Stimulated activated memory B cell treated with anti-CD40 and anti-IgM and Interleukin-4, amounts not matched to agents 10 μg/mL and 1 μg/mL and 100 μg/mL, for 72 hours (primary cell): ENCODE results near the gene LDLRAD2.

Experiments
- ATAC-seq: fragments of 150-1000 bp; cut with Tn5 transposase; 2 replicates; pipeline ENCODE4 v1.10.0; 2021
- H3K27ac Mint-ChIP-seq: one replicate; pipeline ENCODE4 v1.8.0; 2022; ENCODE audit warnings: mild to moderate bottlenecking, mixed read lengths
- H3K27me3 Mint-ChIP-seq: one replicate; pipeline ENCODE4 v1.8.0; 2022; ENCODE audit warnings: mixed read lengths
- H3K36me3 Mint-ChIP-seq: one replicate; pipeline ENCODE4 v1.8.0; 2022; ENCODE audit warnings: mixed read lengths
- H3K4me1 Mint-ChIP-seq: one replicate; pipeline ENCODE4 v1.8.0; 2022; ENCODE audit warnings: mixed read lengths
- H3K4me3 Mint-ChIP-seq: one replicate; pipeline ENCODE4 v1.8.0; 2022; ENCODE audit warnings: mild to moderate bottlenecking, moderate library complexity, mixed read lengths
- H3K9me3 Mint-ChIP-seq: one replicate; pipeline ENCODE4 v1.8.0; 2022; ENCODE audit warnings: mixed read lengths

Gene LDLRAD2

DNA sequence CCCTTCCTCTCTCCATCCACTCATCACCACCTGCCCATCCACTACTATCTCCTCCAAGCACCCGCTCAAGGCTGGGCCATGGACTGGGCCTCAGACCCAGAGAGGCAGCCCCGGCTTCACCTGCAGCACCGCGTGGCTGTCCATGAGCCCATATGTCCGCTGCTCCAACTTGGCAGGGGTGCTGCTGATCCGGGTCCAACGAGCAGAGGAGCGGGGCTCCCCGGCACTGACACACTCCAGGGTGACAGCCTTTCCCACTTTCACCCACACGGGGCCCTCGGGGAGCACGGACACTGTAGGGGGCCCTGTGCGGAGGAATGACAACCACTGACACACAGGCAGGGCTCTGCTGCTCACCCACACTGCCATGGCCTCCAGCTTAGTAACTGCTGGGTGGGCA, 28.9 kb downstream of the LDLRAD2 start:
- Mint-ChIP-seq H3K4me1 (no peaks in the 10 kb centered on the region), H3K4me3 (no peak overlapping the region), H3K27me3 (no peaks in the 10 kb centered on the region), H3K36me3 (peaks cover 16% of the 10 kb centered on the region), H3K27ac (no peak overlapping the region), H3K9me3 (no peaks in the 10 kb centered on the region)
- no peak for ATAC-seq

DNA sequence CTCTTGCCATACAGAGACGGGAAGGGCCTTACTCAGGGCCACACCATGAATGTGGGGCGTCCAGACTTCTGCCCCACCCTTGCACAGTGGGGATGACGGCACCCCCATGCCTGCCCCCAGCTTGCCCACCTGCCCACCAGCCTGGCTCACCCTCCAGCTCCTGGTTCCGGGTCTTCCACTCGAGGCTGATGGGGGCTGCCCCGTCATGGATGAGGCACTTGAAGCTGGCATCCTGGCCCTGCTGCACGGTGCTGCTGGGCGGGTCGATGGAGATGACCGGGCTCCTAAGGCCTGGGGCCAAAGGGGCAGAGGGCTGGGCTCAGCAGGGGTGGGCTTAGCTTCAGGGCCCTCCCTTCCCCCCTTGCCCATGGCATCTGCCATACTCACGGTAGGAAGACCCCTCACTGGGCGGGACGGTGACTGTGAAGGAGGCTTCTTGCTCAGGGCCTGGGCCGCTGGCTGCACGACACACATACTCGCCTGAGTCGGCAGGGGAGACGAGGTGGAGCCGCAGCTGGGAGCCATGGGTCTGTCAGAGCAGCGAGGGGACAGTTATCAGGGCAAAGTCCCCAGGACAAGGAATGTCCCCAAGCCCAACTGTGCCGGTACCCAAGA, 29.9 kb downstream of the LDLRAD2 start:
- Mint-ChIP-seq H3K27me3 (no peaks in the 10 kb centered on the region), H3K4me1 (no peaks in the 10 kb centered on the region), H3K9me3 (no peaks in the 10 kb centered on the region), H3K4me3 (no peak overlapping the region), H3K27ac (no peak overlapping the region), H3K36me3 (peaks cover 16% of the 10 kb centered on the region)
- no peak for ATAC-seq

DNA sequence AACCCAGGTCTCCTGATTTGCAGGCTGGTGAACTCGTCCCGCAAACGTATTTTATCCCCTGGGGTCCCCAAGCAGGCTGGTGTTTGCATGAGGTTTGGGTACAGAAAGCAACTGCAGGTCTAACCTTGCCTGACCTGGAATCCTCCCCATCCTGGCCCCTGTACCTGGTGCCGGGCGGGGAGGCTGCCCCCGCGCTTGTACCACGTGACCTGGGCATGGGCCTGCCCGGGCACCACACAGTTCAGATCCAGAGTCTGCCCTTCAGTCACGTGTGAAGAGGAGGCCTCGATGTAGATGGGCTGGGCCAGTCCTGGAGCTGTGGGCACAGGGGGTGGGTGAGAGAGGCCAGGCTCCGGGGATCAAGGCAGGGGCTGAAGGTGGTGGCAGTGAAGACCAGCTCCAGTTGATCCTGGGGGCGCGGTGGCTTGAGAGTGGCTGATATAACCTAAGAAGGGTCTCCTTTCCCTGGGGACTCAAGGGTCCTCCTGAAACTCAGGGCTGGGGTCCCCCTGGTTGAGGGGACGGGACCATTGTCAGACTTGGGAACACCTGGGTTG, 30.6 kb downstream of the LDLRAD2 start:
- no peak for ATAC-seq
- no peaks in the 10 kb centered on the region for H3K9me3 Mint-ChIP-seq

DNA sequence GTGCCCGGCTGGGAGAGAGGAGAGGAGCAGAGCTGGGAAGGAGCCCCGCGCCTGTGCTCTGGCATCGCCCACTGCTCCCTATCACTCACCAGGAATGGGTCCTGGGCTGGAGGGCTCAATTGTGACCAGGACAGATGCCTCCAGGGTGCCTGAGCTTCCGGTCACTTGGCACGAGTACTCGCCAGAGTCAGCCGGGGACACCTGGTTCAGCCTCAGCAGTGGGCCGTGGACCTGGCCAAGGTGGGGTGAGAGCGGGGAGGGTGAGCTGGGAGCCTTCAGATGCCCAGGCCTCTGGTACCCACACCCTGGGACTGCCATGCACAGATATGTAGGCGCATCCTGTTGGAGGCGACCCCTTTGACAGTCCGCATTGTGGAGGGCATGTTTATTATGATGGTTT, 31.1 kb downstream of the LDLRAD2 start:
- H3K36me3 Mint-ChIP-seq, result peaks cover 15% of the 10 kb centered on the region
- no peaks in the 10 kb centered on the region for H3K9me3 Mint-ChIP-seq
- ATAC-seq, result no peak
- H3K27me3 Mint-ChIP-seq, result no peaks in the 10 kb centered on the region
- no peak overlapping the region for H3K4me3 Mint-ChIP-seq
- no peaks in the 10 kb centered on the region for H3K4me1 Mint-ChIP-seq
- no peak overlapping the region for H3K27ac Mint-ChIP-seq

More for the DNA sequence above, 30.6 kb downstream of the LDLRAD2 start:
- H3K27me3 Mint-ChIP-seq, result no peaks in the 10 kb centered on the region
- H3K36me3 Mint-ChIP-seq, result peaks cover 16% of the 10 kb centered on the region
- H3K27ac Mint-ChIP-seq, result no peak overlapping the region
- H3K4me1 Mint-ChIP-seq, result no peaks in the 10 kb centered on the region
- no peak overlapping the region for H3K4me3 Mint-ChIP-seq

DNA sequence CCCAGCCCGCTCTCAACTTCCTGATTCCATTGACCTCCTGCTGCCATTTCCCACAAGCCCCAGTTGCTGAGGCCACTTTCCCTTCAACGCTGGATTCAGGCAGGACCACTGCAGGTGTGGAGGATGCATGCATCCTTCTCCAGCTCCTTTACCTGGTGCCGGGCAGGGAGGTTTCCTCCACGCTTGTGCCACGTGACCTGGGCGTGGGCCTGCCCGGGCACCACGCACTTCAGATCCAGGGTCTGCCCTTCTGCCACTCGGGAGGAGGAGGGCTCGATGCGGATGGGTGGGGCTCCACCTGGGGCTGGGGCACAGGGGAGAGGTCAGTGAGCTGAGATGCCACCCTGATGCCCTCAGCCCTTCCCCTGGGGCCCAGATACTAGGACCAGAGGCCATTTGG, 31.9 kb downstream of the LDLRAD2 start:
- no peak for ATAC-seq
- Mint-ChIP-seq H3K9me3 (no peaks in the 10 kb centered on the region), H3K36me3 (peaks cover 8% of the 10 kb centered on the region), H3K4me1 (no peaks in the 10 kb centered on the region), H3K27ac (no peak overlapping the region), H3K4me3 (no peak overlapping the region), H3K27me3 (no peaks in the 10 kb centered on the region)

DNA sequence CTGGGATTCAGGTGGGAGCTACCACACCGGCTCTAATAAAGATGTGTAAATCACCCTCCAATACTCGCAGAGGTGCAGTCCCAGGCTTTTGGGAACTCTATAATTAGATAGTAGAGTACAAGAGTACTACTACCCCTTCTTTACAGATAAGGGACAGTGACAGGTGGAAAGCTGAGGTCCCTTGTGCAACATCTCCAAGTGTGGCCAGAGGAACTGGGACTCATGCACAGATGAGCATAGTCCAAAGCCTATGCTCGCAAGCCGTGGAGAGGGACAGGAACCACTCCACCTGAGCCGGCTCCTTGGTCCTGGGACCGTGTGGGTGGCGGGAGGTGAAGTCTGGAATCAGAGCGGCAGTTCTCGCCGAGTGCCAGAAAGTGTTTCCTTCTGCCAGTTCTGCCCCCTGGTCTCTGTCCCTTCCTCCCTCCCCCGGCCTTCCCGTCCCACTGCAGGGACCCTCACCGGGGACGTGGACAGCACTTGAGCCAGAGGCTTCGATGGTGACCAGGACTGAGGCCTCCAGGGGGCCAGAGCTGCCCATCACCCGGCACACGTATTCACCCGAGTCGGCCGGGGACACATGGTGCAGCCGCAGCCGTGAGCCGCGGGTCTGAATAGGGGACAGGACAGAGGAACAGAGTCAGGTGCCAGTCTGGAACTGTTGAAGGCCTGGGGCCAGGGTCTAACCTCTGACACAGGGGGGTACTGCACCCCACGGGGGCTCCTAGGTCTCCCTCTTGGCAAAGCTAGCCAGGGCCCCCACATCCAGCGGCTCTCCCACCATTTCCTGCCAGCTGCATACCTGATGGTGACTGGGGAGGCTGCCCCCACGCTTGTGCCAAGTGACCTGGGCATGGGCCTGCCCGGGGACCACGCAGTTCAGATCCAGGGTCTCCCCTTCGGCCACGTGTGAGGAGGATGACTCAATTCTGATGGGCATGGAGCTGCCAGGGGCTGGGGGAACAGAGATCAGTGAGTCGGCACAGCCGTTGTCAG, 33.9 kb downstream of the LDLRAD2 start:
- H3K27me3 Mint-ChIP-seq, result no peaks in the 10 kb centered on the region
- no peaks in the 10 kb centered on the region for H3K4me1 Mint-ChIP-seq
- H3K27ac Mint-ChIP-seq, result no peak overlapping the region
- no peak overlapping the region for H3K4me3 Mint-ChIP-seq
- ATAC-seq, result no peak
- no peaks in the 10 kb centered on the region for H3K9me3 Mint-ChIP-seq
- H3K36me3 Mint-ChIP-seq, result peaks cover 8% of the 10 kb centered on the region

DNA sequence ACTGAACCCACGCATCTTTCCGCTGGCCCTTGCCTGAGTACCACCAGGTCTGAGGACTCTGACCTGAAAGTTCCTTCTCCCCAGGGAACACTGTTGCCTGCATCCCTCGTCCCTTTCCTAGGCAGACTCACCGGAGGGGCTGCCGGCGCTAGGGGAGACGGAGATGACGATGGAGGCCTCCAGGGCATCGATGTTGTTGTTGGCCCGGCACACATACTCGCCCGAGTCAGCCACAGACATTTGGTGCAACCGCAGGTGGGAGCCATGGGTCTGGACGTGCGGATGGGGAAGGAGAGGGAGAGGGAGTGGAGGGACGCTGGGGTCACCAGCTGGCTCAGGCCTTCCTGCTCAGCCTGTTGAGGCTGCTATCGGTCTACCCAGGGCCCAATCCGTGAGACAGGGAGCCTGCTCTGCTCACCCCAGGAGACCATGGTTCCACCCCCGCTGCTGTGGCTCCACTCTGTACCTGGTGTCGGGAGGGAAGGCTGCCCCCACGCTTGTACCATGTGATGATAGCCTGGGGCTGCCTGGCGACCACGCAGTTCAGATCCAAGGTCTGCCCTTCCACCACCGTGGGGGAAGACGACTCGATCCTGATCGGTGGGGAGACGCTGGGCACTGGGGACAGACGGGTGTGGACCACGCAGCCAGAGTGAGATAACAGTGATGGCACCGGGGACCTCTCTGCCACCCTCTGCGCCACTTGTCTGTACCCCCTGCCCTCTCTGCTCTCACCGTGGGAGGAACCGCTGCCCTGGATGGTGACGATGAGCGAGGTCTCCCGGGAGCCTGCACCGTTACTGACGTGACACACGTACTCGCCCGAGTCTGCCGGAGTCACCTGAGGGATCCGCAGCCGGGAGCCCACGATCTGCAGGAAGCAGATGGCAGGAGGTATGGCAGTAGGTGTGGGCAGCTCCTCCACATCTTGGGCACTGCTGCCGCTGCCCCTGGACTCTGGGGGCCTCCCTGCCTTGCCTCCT, 35.4 kb downstream of the LDLRAD2 start:
- no peak for ATAC-seq
- Mint-ChIP-seq H3K9me3 (no peaks in the 10 kb centered on the region), H3K36me3 (peaks cover 7% of the 10 kb centered on the region), H3K27me3 (no peaks in the 10 kb centered on the region), H3K27ac (no peak overlapping the region), H3K4me3 (no peak overlapping the region), H3K4me1 (peaks cover 7% of the 10 kb centered on the region)

DNA sequence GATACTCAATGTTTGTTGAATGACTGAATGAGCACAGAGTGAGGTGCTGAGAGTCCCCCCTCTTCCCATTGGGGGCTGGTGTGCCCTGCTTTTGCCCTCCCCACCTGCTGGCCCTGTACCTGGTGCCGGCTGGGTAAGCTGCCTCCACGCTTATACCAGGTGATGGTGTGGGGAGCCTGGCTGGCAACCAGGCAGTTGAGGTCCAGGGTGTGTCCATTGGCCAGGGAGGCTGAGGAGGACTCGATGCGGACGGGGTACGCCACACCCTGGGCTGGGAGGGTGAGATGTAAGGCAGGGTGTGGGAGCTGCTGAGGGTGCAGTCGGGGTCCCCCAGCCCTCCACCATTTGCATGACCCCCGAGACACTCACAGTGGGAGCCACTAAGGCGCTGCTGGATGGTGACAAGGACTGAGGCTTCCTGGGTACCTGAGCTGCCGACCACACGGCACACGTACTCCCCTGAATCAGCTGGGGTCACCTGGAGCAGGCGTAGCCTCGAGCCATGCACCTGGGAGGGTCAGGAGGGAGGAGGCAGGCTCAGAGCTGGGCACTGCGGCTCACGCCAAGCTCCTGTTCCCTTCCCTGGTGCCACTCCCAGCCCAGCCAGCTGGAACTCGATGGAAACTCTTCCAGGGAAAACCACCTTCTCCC, 36.6 kb downstream of the LDLRAD2 start:
- no peak for ATAC-seq
- no peaks in the 10 kb centered on the region for H3K9me3 Mint-ChIP-seq
- H3K36me3 Mint-ChIP-seq, result no peaks in the 10 kb centered on the region
- H3K27me3 Mint-ChIP-seq, result no peaks in the 10 kb centered on the region
- H3K4me1 Mint-ChIP-seq, result peaks cover 7% of the 10 kb centered on the region
- H3K4me3 Mint-ChIP-seq, result no peak overlapping the region
- H3K27ac Mint-ChIP-seq, result no peak overlapping the region

DNA sequence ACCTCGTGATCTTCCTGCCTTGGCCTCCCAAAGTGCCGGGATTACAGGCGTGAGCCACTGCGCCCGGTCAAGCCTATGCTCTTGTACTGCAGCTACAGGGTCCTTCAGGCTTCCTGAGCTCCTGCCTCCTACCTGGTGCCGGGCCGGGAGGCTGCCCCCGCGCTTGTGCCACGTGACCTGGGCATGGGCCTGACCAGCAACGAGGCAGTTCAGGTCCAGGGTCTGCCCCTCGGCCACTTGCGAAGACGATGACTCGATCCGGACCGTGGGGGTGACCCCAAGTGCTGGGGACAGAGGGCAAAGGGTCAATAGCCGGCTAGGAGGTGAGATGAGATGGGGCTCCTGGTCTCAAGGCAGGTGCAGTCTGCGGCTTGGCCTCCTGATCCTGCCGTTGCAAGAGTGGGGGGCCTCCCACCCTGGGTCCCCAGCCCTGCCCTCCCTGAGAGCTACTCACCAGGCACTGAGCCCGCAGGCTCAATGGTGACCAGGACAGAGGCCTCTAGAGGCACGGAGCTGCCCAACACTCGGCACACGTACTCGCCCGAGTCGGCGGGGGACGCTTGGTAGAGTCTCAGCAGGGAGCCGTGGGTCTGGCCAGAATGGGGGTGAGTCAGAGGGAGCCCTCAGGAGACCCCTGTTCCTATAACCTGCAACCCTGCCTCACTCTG, 38.0 kb downstream of the LDLRAD2 start:
- Mint-ChIP-seq H3K4me3 (no peak overlapping the region), H3K4me1 (peaks cover 7% of the 10 kb centered on the region), H3K9me3 (no peaks in the 10 kb centered on the region), H3K27me3 (no peaks in the 10 kb centered on the region), H3K27ac (no peak overlapping the region), H3K36me3 (no peaks in the 10 kb centered on the region)
- no peak for ATAC-seq

DNA sequence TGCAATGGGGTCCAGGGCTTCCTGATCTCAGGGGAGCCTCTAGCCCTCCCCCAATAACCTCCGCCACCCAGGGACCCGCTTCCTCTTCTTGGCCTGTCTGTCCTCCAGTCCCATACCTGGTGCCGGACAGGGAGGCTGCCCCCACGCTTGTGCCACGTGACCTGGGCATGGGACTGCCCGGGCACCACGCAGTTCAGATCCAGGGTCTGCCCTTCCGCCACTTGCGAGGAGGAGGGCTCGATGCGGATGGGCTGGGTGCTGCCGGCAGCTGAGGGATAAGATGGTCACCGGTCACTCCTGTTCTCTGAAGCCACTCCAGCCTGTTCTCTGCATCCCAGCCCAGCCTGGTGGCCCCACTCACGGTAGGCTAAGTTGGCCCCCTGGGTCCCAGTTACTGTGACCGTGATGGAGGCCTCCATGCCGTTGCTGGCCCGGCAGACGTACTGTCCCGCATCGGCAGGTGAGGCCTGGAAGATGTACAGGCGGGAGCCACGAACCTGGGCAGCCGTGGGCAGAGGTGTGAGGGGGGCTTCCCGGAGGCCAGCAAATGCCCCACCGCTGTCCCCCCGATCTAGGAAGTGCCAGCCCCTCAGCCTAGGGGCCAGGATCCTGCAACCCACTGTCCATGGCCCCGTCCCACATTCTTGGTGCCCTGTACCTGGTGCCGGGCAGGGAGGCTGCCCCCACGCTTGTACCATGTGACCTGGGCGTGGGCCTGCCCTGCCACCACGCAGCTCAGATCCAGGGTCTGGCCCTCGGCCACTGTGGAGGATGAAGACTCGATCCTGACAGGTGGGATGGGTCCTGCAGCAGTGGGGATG, 39.6 kb downstream of the LDLRAD2 start:
- no peaks in the 10 kb centered on the region for H3K36me3 Mint-ChIP-seq
- ATAC-seq, result peak; percentile 2
- H3K4me3 Mint-ChIP-seq, result peak overlapping the region; percentile 58
- peak overlapping the region; percentile 72 for H3K27ac Mint-ChIP-seq
- H3K4me1 Mint-ChIP-seq, result peaks cover 7% of the 10 kb centered on the region
- H3K9me3 Mint-ChIP-seq, result no peaks in the 10 kb centered on the region
- H3K27me3 Mint-ChIP-seq, result no peaks in the 10 kb centered on the region

DNA sequence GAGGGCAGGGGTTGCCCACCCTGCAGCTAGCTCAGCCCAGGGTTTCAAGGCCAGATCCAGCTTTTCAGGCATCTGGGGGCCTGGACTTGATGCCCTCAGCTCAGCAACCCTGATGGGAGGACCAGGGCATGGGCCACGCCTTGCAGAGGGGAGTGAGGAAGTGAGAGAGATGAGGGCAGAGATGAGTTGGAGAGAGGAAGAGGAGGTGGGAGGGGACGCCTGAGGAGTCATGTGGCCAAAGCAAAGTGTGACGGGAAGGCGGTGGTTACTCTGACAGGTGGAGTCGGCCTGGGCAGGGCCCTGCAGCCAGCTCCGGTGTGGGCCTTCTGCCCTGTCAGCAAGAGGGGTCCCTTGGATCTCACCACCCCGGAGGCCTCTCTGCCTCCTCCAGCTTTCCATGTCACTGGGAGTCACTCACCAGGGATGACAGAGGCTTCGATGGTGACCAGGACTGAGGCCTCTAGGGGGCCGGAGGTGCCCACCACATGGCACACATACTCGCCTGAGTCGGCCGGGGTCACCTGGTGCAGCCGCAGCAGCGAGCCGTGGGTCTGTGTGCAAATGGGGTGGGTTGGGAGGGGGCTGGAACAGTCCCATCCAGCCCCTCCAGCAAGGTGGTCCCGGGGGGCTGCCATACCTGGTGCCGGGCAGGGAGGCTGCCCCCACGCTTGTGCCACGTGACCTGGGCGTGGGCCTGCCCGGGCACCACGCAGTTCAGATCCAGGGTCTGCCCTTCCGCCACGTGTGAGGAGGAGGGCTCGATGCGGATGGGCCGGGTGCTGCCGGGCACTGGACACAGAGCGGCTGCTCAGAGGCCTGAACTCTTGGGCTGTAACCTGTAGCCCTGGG, 40.4 kb downstream of the LDLRAD2 start:
- Mint-ChIP-seq H3K4me1 (peaks cover 9% of the 10 kb centered on the region), H3K9me3 (no peaks in the 10 kb centered on the region), H3K36me3 (no peaks in the 10 kb centered on the region), H3K27ac (peak overlapping the region; percentile 76), H3K4me3 (peak overlapping the region; percentile 58), H3K27me3 (no peaks in the 10 kb centered on the region)
- ATAC-seq, result peak; percentile 91

DNA sequence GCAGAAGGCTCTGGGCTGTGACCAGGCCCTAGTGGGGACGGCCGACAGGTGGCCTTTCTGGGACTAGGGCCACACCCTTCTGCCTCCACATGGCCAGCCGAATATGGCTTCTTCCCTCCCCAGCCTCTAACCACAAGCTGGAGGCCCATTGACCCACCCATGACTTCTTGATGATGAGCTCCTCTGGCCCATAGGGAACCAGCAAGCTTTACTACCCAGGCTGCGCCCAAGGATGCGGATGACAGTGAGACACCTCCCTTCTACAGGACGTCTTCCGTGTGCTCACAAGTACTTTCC, 41.0 kb downstream of the LDLRAD2 start:
- peaks cover 13% of the 10 kb centered on the region for H3K4me1 Mint-ChIP-seq
- H3K27me3 Mint-ChIP-seq, result no peaks in the 10 kb centered on the region
- no peaks in the 10 kb centered on the region for H3K36me3 Mint-ChIP-seq
- peak overlapping the region; percentile 76 for H3K27ac Mint-ChIP-seq
- H3K4me3 Mint-ChIP-seq, result peak overlapping the region; percentile 50
- no peaks in the 10 kb centered on the region for H3K9me3 Mint-ChIP-seq
- no peak for ATAC-seq
